H1 (cell line): ENCODE results near the gene MESD. TPM values are rescaled to one million over a fixed set of nuclear protein-coding genes. Genes with fewer than 3 reads are reported as not detected.

ENCODE experiments used
- CTCF ChIA-PET: fragments of 300-600 bp; sonication (Branson Sonifier 250); formaldehyde crosslinking; loops from one replicate; lab custom pipeline; 2021; ENCODE audit not compliant: partially characterized antibody; lab: Charles Lee
- POLR2A ChIA-PET: fragments of 300-600 bp; sonication (Branson Sonifier 250); formaldehyde crosslinking; loops from one replicate; lab custom pipeline; 2021; ENCODE audit warnings: inconsistent platforms; ENCODE audit not compliant: partially characterized antibody; lab: Charles Lee
- DNase-seq, 2 experiments: peaks; one replicate each; pipeline versions ENCODE4 v3.0.0 to v3.0.0-alpha.2; 2010 to 2022; ENCODE audit warnings: low spot score in 2 of 2, low read depth in 1 of 2, mixed read lengths in 1 of 2
- FAIRE-seq: peaks from 2 replicates; lab custom pipeline; 2011; peaks lifted over from hg19 to GRCh38; lab: Jason Lieb, UNC
- H2AFZ ChIP-seq: 2 replicates; pipeline ENCODE4 v1.8.1; 2012; ENCODE audit warnings: low read length, inconsistent platforms
- H2AK5ac ChIP-seq: 2 replicates; pipeline ENCODE4 v1.6.1; 2013; ENCODE audit warnings: low read depth, low read length
- H2BK120ac ChIP-seq: replicated peaks from 2 replicates; pipeline ENCODE3; 2013; ENCODE audit warnings: low read depth, low read length, inconsistent platforms
- H2BK12ac ChIP-seq: 2 replicates; pipeline ENCODE4 v1.6.1; 2013; ENCODE audit warnings: low read depth, low read length
- H2BK15ac ChIP-seq: 2 replicates; pipeline ENCODE4 v1.6.1; 2013; ENCODE audit warnings: low read length
- H2BK20ac ChIP-seq: 2 replicates; pipeline ENCODE4 v1.6.1; 2013; ENCODE audit warnings: low read length
- H2BK5ac ChIP-seq: 2 replicates; pipeline ENCODE4 v1.6.1; 2013; ENCODE audit warnings: low read depth, low read length
- H3K14ac ChIP-seq: 2 replicates; pipeline ENCODE4 v1.6.1; 2013; ENCODE audit warnings: inconsistent platforms; ENCODE audit not compliant: insufficient read length
- H3K18ac ChIP-seq: 2 replicates; pipeline ENCODE4 v1.6.1; 2013; ENCODE audit warnings: low read length; ENCODE audit errors: extremely low read depth
- H3K23ac ChIP-seq: 2 replicates; pipeline ENCODE4 v1.6.1; 2013; ENCODE audit warnings: inconsistent platforms; ENCODE audit not compliant: insufficient read length
- H3K23me2 ChIP-seq: 2 replicates; pipeline ENCODE4 v1.6.1; 2013; ENCODE audit warnings: low read depth, low read length
- H3K27ac ChIP-seq: 2 replicates; pipeline ENCODE4 v1.6.1; 2011; ENCODE audit warnings: low read depth, low read length, inconsistent platforms
- H3K27me3 ChIP-seq, 4 experiments: replicated peaks in 1 of 4; 1 replicate in 1 of 4; 2 replicates in 3 of 4; pipeline versions ENCODE4 v1.6.1 to v1.8.1; 2011 to 2013; ENCODE audit warnings: low read length in 3 of 4, mild to moderate bottlenecking in 3 of 4, inconsistent platforms in 2 of 4, mixed read lengths in 2 of 4, moderate library complexity in 1 of 4; ENCODE audit not compliant: control insufficient read depth in 3 of 4, insufficient read depth in 3 of 4; ENCODE audit errors: extremely low read depth in 1 of 4
- H3K36me3 ChIP-seq, 4 experiments: 2 replicates each; pipeline versions ENCODE4 v1.6.1 to v1.8.1; 2011 to 2013; ENCODE audit warnings: mild to moderate bottlenecking in 4 of 4, low read length in 3 of 4, moderate library complexity in 2 of 4, control low read depth in 1 of 4, inconsistent platforms in 1 of 4; ENCODE audit not compliant: insufficient read depth in 4 of 4, control insufficient read depth in 2 of 4
- H3K4ac ChIP-seq: replicated peaks from 2 replicates; pipeline ENCODE3; 2013; ENCODE audit warnings: low read length, low read depth, mixed read lengths, inconsistent platforms; ENCODE audit not compliant: insufficient read length
- H3K4me1 ChIP-seq, 4 experiments: replicated peaks in 1 of 4; 1 replicate in 1 of 4; 2 replicates in 3 of 4; pipeline versions ENCODE4 v1.6.1 to v1.8.1; 2011 to 2013; ENCODE audit warnings: low read length in 3 of 4, inconsistent platforms in 2 of 4, mixed read lengths in 1 of 4; ENCODE audit not compliant: insufficient read depth in 4 of 4, control insufficient read depth in 3 of 4
- H3K4me2 ChIP-seq, 2 experiments: 2 replicates each; pipeline versions ENCODE4 v1.6.1 to v1.8.1; 2011 to 2013; ENCODE audit warnings: low read depth in 2 of 2, low read length in 2 of 2, control low read depth in 1 of 2, inconsistent platforms in 1 of 2, mild to moderate bottlenecking in 1 of 2; ENCODE audit not compliant: insufficient read depth in 1 of 2
- H3K4me3 ChIP-seq, 4 experiments: fragments of 200-600, 300-600 bp in 1 of 4; sonication (generic), shearing (Covaris generic), sonication (Bioruptor Twin) in 1 of 4; 2 replicates each; pipeline versions ENCODE4 v1.5.1 to v1.8.1; 2011 to 2016; ENCODE audit warnings: low read length in 4 of 4, low read depth in 3 of 4, control low read depth in 2 of 4, inconsistent platforms in 2 of 4, mild to moderate bottlenecking in 2 of 4, mixed read lengths in 1 of 4, moderate library complexity in 1 of 4; ENCODE audit not compliant: insufficient read depth in 2 of 4; ENCODE audit errors: extremely low read depth in 1 of 4
- H3K56ac ChIP-seq: replicated peaks from 2 replicates; pipeline ENCODE3; 2013; ENCODE audit warnings: low read depth, mild to moderate bottlenecking, mixed read lengths, low read length, inconsistent platforms; ENCODE audit not compliant: insufficient read length
- H3K79me1 ChIP-seq: 2 replicates; pipeline ENCODE4 v1.6.1; 2013; ENCODE audit warnings: low read depth, low read length, control low read depth
- H3K79me2 ChIP-seq, 2 experiments: 2 replicates each; pipeline versions ENCODE4 v1.6.1 to v1.8.1; 2012 to 2013; ENCODE audit warnings: low read length in 2 of 2, mild to moderate bottlenecking in 2 of 2, inconsistent platforms in 1 of 2; ENCODE audit not compliant: insufficient read depth in 2 of 2, control insufficient read depth in 1 of 2
- H3K9ac ChIP-seq, 4 experiments: replicated peaks in 1 of 4; 1 replicate in 1 of 4; 2 replicates in 3 of 4; pipeline versions ENCODE4 v1.6.1 to v1.8.1; 2011 to 2013; ENCODE audit warnings: low read depth in 3 of 4, low read length in 3 of 4, control low read depth in 2 of 4, mild to moderate bottlenecking in 2 of 4, moderate library complexity in 2 of 4, inconsistent platforms in 1 of 4; ENCODE audit errors: extremely low read depth in 1 of 4
- H3K9me3 ChIP-seq, 2 experiments: 2 replicates each; pipeline versions ENCODE4 v1.6.1 to v1.8.1; 2012 to 2013; ENCODE audit warnings: mild to moderate bottlenecking in 2 of 2, moderate library complexity in 2 of 2, control low read depth in 1 of 2, inconsistent platforms in 1 of 2, low read depth in 1 of 2, low read length in 1 of 2, mixed read lengths in 1 of 2; ENCODE audit not compliant: insufficient read depth in 2 of 2
- H4K20me1 ChIP-seq, 2 experiments: replicated peaks in 1 of 2; 2 replicates each; pipeline versions ENCODE3 to v1.8.1; 2011 to 2013; ENCODE audit warnings: inconsistent platforms in 2 of 2, low read length in 2 of 2, mild to moderate bottlenecking in 1 of 2; ENCODE audit not compliant: insufficient read depth in 2 of 2, control insufficient read depth in 1 of 2
- H4K5ac ChIP-seq: 2 replicates; pipeline ENCODE4 v1.6.1; 2013; ENCODE audit warnings: low read length, low read depth, mixed read lengths, inconsistent platforms; ENCODE audit not compliant: insufficient read length
- H4K8ac ChIP-seq: 2 replicates; pipeline ENCODE4 v1.8.0; 2013; ENCODE audit warnings: mild to moderate bottlenecking, moderate library complexity, low read length, inconsistent platforms; ENCODE audit not compliant: insufficient read depth; ENCODE audit errors: extremely low read depth
- H4K91ac ChIP-seq: replicated peaks from 2 replicates; pipeline ENCODE3; 2013; ENCODE audit warnings: low read length, mixed read lengths, inconsistent platforms; ENCODE audit not compliant: insufficient read length
- BCL11A ChIP-seq, 2 experiments: IDR thresholded peaks; one replicate each; pipeline ENCODE4 v1.6.1; 2011; ENCODE audit warnings: low read depth in 2 of 2, low read length in 2 of 2, mild to moderate bottlenecking in 2 of 2
- CEBPB ChIP-seq: IDR thresholded peaks from 2 replicates; pipeline ENCODE4 v1.6.1; 2012; ENCODE audit warnings: low read depth, low read length
- EZH2 ChIP-seq: fragments of 200-600 bp; sonication (generic); IDR thresholded peaks from 2 replicates; pipeline ENCODE4 v1.7.1; 2012; ENCODE audit warnings: low read depth, mild to moderate bottlenecking, moderate library complexity, low read length, inconsistent platforms; ENCODE audit not compliant: severe bottlenecking
- POLR2A ChIP-seq, 2 experiments: IDR thresholded peaks; 1 replicate in 1 of 2; 2 replicates in 1 of 2; pipeline ENCODE4 v1.6.1; 2011; ENCODE audit warnings: low read depth in 2 of 2, low read length in 2 of 2, mild to moderate bottlenecking in 2 of 2; ENCODE audit errors: control extremely low read depth in 1 of 2
- RAD21 ChIP-seq, 2 experiments: IDR thresholded peaks in 1 of 2; conservative IDR thresholded peaks in 1 of 2; 2 replicates each; pipeline ENCODE4 v1.6.1; 2011; ENCODE audit warnings: low read depth in 2 of 2, low read length in 2 of 2, improper control_type of control experiment in 1 of 2, inconsistent platforms in 1 of 2, mild to moderate bottlenecking in 1 of 2, moderate library complexity in 1 of 2
- TAF1 ChIP-seq: IDR thresholded peaks from 2 replicates; pipeline ENCODE4 v1.6.1; 2011; ENCODE audit warnings: mild to moderate bottlenecking, low read depth, low read length
- TBP ChIP-seq: IDR thresholded peaks from 2 replicates; pipeline ENCODE4 v1.6.1; 2011; ENCODE audit warnings: low read depth, low read length, improper control_type of control experiment
- TEAD4 ChIP-seq: IDR thresholded peaks from 2 replicates; pipeline ENCODE4 v1.6.1; 2012; ENCODE audit warnings: low read depth, low read length, inconsistent platforms, mixed read lengths
- WGBS, 2 experiments: shearing (Covaris generic) in 1 of 2; methylation state at CpG; one replicate each; pipeline versions ENCODE4 v1.1.6 to v1.1.7; 2013 to 2015; ENCODE audit warnings: low lambda C conversion rate in 2 of 2, mixed read lengths in 2 of 2, inconsistent platforms in 1 of 2, low coverage in 1 of 2, missing lambda C conversion rate in 1 of 2; ENCODE audit not compliant: insufficient replicate concordance in 2 of 2, insufficient coverage in 1 of 2, insufficient read length in 1 of 2; ENCODE audit errors: extremely low coverage in 1 of 2, missing lambda C conversion rate in 1 of 2; 5-methylcytosine and 5-hydroxymethylcytosine counted together
- polyA plus RNA-seq, 7 experiments: library from polyadenylated mRNA; depleted of rRNA in 3 of 7; stranded (reverse) in 5 of 7; unstranded in 2 of 7; fragments of >200 nt in 5 of 7; fragments of 200-250 nt in 2 of 7; gene quantifications; 1 replicate in 5 of 7; 2 replicates in 1 of 7; 4 replicates in 1 of 7; pipeline versions ENCODE4 v1.2.1 to v1.2.3, GENCODE V29; 2011 to 2013; ENCODE audit warnings: missing spikeins in 2 of 7, mixed read lengths in 2 of 7
- total RNA-seq: library from RNA; stranded (reverse); fragmentation: NEBNext Ultra II Directional; extraction: Animal tissue kit (Norgen Biotek cat#: 25700); gene quantifications from 2 replicates; pipeline ENCODE4 v1.2.1, GENCODE V29; 2021
- TF ChIP-seq, protein P1 (sequence below): IDR thresholded peaks from 2 replicates; pipeline ENCODE4 v1.6.1; 2012; ENCODE audit warnings: inconsistent platforms
- TF ChIP-seq, protein P2 (sequence below): IDR thresholded peaks from 2 replicates; pipeline ENCODE4 v1.6.1; 2011; ENCODE audit warnings: low read depth, mild to moderate bottlenecking, low read length; ENCODE audit not compliant: insufficient read depth
- TF ChIP-seq, protein P3 (sequence below): IDR thresholded peaks from 2 replicates; pipeline ENCODE4 v1.6.1; 2012; ENCODE audit warnings: low read length, inconsistent platforms

MESD gene
- total and polyA plus RNA-seq, 2 of the 8 experiments (the other 6 are each of a cell fraction or from before 2014, with no cell fraction given) = 11.0 to 28.3 TPM

DNA sequence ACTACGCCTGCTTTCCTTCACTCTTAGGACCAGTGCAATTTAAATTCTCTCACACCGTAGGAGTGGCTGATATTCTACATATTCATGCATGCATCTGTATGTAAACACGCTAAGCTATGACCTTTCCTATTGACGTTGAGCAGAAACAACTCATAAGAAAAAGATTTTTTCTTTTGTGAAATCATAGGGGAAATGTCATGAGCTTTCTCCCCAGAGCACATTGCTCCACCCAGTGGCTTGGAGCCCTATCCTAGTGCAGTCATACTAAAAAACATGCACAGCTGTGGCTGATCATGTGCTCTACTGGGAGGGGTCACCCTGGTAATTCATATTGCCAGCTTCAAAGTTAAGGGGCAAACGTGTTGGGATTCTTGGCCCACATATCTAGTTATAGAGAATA is 1.8 kb upstream of the MESD start:
- Histone ChIP-seq H2BK120ac (no peak overlapping the region), H4K5ac (no peak overlapping the region), H3K23me2 (peaks cover 4% of the 10 kb centered on the region), H2BK20ac (no peak overlapping the region), H3K79me1 (peaks cover 5% of the 10 kb centered on the region), H3K27ac (no peak overlapping the region), H3K4ac (no peak overlapping the region), H2AFZ (no peak overlapping the region), H3K56ac (no peak overlapping the region), H3K23ac (no peak overlapping the region), H3K9ac (no peak overlapping the region), H3K27me3 (no peaks in the 10 kb centered on the region), H3K18ac (no peak overlapping the region), H3K4me2 (no peak overlapping the region), H2BK5ac (no peak overlapping the region), H3K36me3 (no peaks in the 10 kb centered on the region), H4K20me1 (no peaks in the 10 kb centered on the region), H4K8ac (no peak overlapping the region), H3K9me3 (no peaks in the 10 kb centered on the region), H4K91ac (no peak overlapping the region), H3K4me1 (peaks cover 0 to 4% (median 2%) of the 10 kb centered on the region in 4 experiments; a peak in 2 of 7 replicates), H2BK12ac (no peak overlapping the region), H2AK5ac (no peak overlapping the region), H3K14ac (no peak overlapping the region), H2BK15ac (no peak overlapping the region), H3K79me2 (peaks cover 21 to 30% of the 10 kb centered on the region in 2 experiments), H3K4me3 (no peak overlapping the region)
- FAIRE-seq (no peak), DNase-seq (no peak)
- ChIA-PET CTCF (interaction anchor here (0.8 to 2.5 kb wide), 6 partner anchors 9 to 275 kb away, joined by 3 to 8 read pairs (median 4); no protein-coding TSS in a partner anchor), POLR2A (interaction anchor here (1.3 to 2.9 kb wide), 2 partner anchors 10 to 12 kb away, joined by 6 to 10 read pairs; no protein-coding TSS in a partner anchor)
- WGBS, 2 experiments = 83% methylated on average over 5 of the region's 5 CpGs; no CpG with 5 or more reads in 1 of the 2 experiments
- TF ChIP-seq TAF1 = no peak
- TF ChIP-seq CEBPB = no peak
- TF ChIP-seq, protein P1, sequence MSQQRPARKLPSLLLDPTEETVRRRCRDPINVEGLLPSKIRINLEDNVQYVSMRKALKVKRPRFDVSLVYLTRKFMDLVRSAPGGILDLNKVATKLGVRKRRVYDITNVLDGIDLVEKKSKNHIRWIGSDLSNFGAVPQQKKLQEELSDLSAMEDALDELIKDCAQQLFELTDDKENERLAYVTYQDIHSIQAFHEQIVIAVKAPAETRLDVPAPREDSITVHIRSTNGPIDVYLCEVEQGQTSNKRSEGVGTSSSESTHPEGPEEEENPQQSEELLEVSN = no peak
- no peak for TF ChIP-seq TBP
- TF ChIP-seq TEAD4 = no peak
- no peak for TF ChIP-seq EZH2
- TF ChIP-seq, protein P2, sequence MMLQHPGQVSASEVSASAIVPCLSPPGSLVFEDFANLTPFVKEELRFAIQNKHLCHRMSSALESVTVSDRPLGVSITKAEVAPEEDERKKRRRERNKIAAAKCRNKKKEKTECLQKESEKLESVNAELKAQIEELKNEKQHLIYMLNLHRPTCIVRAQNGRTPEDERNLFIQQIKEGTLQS = no peak
- no peak for TF ChIP-seq POLR2A (IDR thresholded peaks at IDR 0.05; ENCODE audit: control extremely low read depth in 1 of 2, low read depth in 2 of 2, low read length in 2 of 2)
- TF ChIP-seq BCL11A (IDR thresholded peaks at IDR 0.05; ENCODE audit: low read depth in 2 of 2, low read length in 2 of 2) = no peak
- TF ChIP-seq RAD21 (IDR thresholded peaks at IDR 0.05 in 1 of 2, conservative IDR thresholded peaks at IDR 0.05 in 1 of 2; ENCODE audit: low read depth in 2 of 2, low read length in 2 of 2) = no peak
- TF ChIP-seq, protein P3, sequence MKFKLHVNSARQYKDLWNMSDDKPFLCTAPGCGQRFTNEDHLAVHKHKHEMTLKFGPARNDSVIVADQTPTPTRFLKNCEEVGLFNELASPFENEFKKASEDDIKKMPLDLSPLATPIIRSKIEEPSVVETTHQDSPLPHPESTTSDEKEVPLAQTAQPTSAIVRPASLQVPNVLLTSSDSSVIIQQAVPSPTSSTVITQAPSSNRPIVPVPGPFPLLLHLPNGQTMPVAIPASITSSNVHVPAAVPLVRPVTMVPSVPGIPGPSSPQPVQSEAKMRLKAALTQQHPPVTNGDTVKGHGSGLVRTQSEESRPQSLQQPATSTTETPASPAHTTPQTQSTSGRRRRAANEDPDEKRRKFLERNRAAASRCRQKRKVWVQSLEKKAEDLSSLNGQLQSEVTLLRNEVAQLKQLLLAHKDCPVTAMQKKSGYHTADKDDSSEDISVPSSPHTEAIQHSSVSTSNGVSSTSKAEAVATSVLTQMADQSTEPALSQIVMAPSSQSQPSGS = no peak
